Neural progenitor cell (in vitro differentiated cells): ENCODE data around the gene MMEL1. TPM values are rescaled to one million over a fixed set of nuclear protein-coding genes. Genes with fewer than 3 reads are reported as not detected.

ENCODE experiments used
- DNase-seq: peaks from one replicate; pipeline ENCODE4 v3.0.0-alpha.2; 2016; ENCODE audit warnings: low spot score
- H2AFZ ChIP-seq: fragments of 200-600 bp; sonication (generic); replicated peaks from 2 replicates; pipeline ENCODE4 v1.6.1; 2016; ENCODE audit warnings: antibody characterized with exemption
- H3F3A ChIP-seq: fragments of 200-600 bp; sonication (generic); 2 replicates; pipeline ENCODE4 v1.6.1; 2016; ENCODE audit warnings: antibody characterized with exemption, low read depth
- H3K27ac ChIP-seq: fragments of 200-600 bp; sonication (generic); 2 replicates; pipeline ENCODE4 v1.5.1; 2016; ENCODE audit warnings: mild to moderate bottlenecking
- H3K27me3 ChIP-seq: fragments of 200-600 bp; sonication (generic); 2 replicates; pipeline ENCODE4 v1.6.1; 2016; ENCODE audit warnings: mild to moderate bottlenecking, moderate library complexity
- H3K36me3 ChIP-seq: fragments of 200-600 bp; sonication (generic); 2 replicates; pipeline ENCODE4 v1.5.1; 2016
- H3K4me1 ChIP-seq: fragments of 200-600 bp; sonication (generic); 2 replicates; pipeline ENCODE4 v1.6.1; 2016; ENCODE audit warnings: mixed run types
- H3K4me2 ChIP-seq: fragments of 200-600 bp; sonication (generic); 2 replicates; pipeline ENCODE4 v1.6.1; 2016
- H3K4me3 ChIP-seq: fragments of 200-600 bp; sonication (generic); 2 replicates; pipeline ENCODE4 v1.5.1; 2016
- H3K79me2 ChIP-seq: fragments of 200-600 bp; sonication (generic); 2 replicates; pipeline ENCODE4 v1.6.1; 2016; ENCODE audit warnings: low read depth
- H3K9ac ChIP-seq: fragments of 200-600 bp; sonication (generic); 2 replicates; pipeline ENCODE4 v1.6.1; 2016
- H3K9me3 ChIP-seq: fragments of 200-600 bp; sonication (generic); 2 replicates; pipeline ENCODE4 v1.5.1; 2016; ENCODE audit warnings: low read depth
- H4K20me1 ChIP-seq: fragments of 200-600 bp; sonication (generic); 2 replicates; pipeline ENCODE4 v1.6.1; 2016; ENCODE audit warnings: low read depth
- H3K27ac Mint-ChIP-seq: 3 replicates; pipeline ENCODE4 v1.8.0; 2021; ENCODE audit warnings: mixed read lengths
- H3K27me3 Mint-ChIP-seq: 2 replicates; pipeline ENCODE4 v1.8.0; 2022; ENCODE audit warnings: low read depth, mild to moderate bottlenecking, inconsistent platforms, moderate library complexity, mixed read lengths; ENCODE audit not compliant: insufficient read depth
- H3K36me3 Mint-ChIP-seq: 3 replicates; pipeline ENCODE4 v1.8.0; 2021; ENCODE audit warnings: mixed read lengths
- H3K4me1 Mint-ChIP-seq: 3 replicates; pipeline ENCODE4 v1.8.0; 2021; ENCODE audit warnings: mixed read lengths
- H3K4me3 Mint-ChIP-seq: 3 replicates; pipeline ENCODE4 v1.8.0; 2021; ENCODE audit warnings: mild to moderate bottlenecking, moderate library complexity, mixed read lengths
- H3K9me3 Mint-ChIP-seq: 3 replicates; pipeline ENCODE4 v1.8.0; 2020; ENCODE audit warnings: mixed read lengths
- CTCF ChIP-seq: fragments of 200-600 bp; sonication (generic); IDR thresholded peaks from 2 replicates; pipeline ENCODE4 v1.5.1; 2017; ENCODE audit warnings: antibody characterized with exemption, mild to moderate bottlenecking
- EZH2 ChIP-seq: fragments of 200-600 bp; sonication (generic); IDR thresholded peaks from 2 replicates; pipeline ENCODE4 v1.6.1; 2017; ENCODE audit warnings: antibody characterized with exemption, mild to moderate bottlenecking, moderate library complexity
- EZH2phosphoT487 ChIP-seq: fragments of 200-600 bp; sonication (generic); IDR thresholded peaks from 2 replicates; pipeline ENCODE4 v1.6.1; 2017; ENCODE audit warnings: antibody characterized with exemption
- total RNA-seq: library from RNA; depleted of rRNA; stranded (reverse); fragments of >200 nt; gene quantifications from 2 replicates; pipeline ENCODE4 v1.2.3, GENCODE V29; 2015; ENCODE audit warnings: low replicate concordance

MMEL1 gene
- total RNA-seq, 1 donor from 2014 or later: 0.19 TPM

- H3K4me1 ChIP-seq: no peaks in the 10 kb centered on the region
- H3F3A ChIP-seq: no peaks in the 10 kb centered on the region
- H3K4me1 Mint-ChIP-seq: peaks cover 12% of the 10 kb centered on the region
- H3K27me3 Mint-ChIP-seq: peaks cover 5% of the 10 kb centered on the region
- no peaks in the 10 kb centered on the region for H3K36me3 Mint-ChIP-seq
- H4K20me1 ChIP-seq: no peaks in the 10 kb centered on the region
- no peak for TF ChIP-seq CTCF
- TF ChIP-seq EZH2: no peak
- TF ChIP-seq EZH2phosphoT487: no peak
- no peak for DNase-seq
- H3K9me3 Mint-ChIP-seq: peaks cover 3% of the 10 kb centered on the region
- H3K79me2 ChIP-seq: no peaks in the 10 kb centered on the region
- H2AFZ ChIP-seq: no peak overlapping the region
- no peaks in the 10 kb centered on the region for H3K9me3 ChIP-seq
- H3K27ac ChIP-seq: no peak overlapping the region
- H3K4me2 ChIP-seq: no peak overlapping the region
- H3K27ac Mint-ChIP-seq: no peak overlapping the region
- no peaks in the 10 kb centered on the region for H3K36me3 ChIP-seq
- no peak overlapping the region for H3K9ac ChIP-seq
- H3K4me3 Mint-ChIP-seq: no peak overlapping the region
- no peak overlapping the region for H3K4me3 ChIP-seq
- peaks cover 18% of the 10 kb centered on the region for H3K27me3 ChIP-seq
Measured at GRCh38 chr1:2598329-2598931, 34.4 kb downstream of the MMEL1 start.

- no peaks in the 10 kb centered on the region for H3K79me2 ChIP-seq
- H2AFZ ChIP-seq: no peak overlapping the region
- H3K9me3 ChIP-seq: no peaks in the 10 kb centered on the region
- peaks cover 18% of the 10 kb centered on the region for H3K27me3 ChIP-seq
- no peaks in the 10 kb centered on the region for H3K36me3 ChIP-seq
- peaks cover 5% of the 10 kb centered on the region for H3K27me3 Mint-ChIP-seq
- no peaks in the 10 kb centered on the region for H3K36me3 Mint-ChIP-seq
- H3K9ac ChIP-seq: no peak overlapping the region
- no peak overlapping the region for H3K4me2 ChIP-seq
- no peaks in the 10 kb centered on the region for H4K20me1 ChIP-seq
- no peak overlapping the region for H3K4me3 Mint-ChIP-seq
- H3K4me1 ChIP-seq: no peaks in the 10 kb centered on the region
- H3F3A ChIP-seq: no peaks in the 10 kb centered on the region
- TF ChIP-seq EZH2 (no peak), CTCF (no peak), EZH2phosphoT487 (no peak)
- H3K9me3 Mint-ChIP-seq: peaks cover 3% of the 10 kb centered on the region
- no peak for DNase-seq
- H3K4me1 Mint-ChIP-seq: peaks cover 10% of the 10 kb centered on the region
- peak overlapping the region; percentile 34 for H3K27ac Mint-ChIP-seq
- H3K27ac ChIP-seq: no peak overlapping the region
- no peak overlapping the region for H3K4me3 ChIP-seq
Measured at GRCh38 chr1:2597441-2598328, 35.1 kb downstream of the MMEL1 start.

DNA sequence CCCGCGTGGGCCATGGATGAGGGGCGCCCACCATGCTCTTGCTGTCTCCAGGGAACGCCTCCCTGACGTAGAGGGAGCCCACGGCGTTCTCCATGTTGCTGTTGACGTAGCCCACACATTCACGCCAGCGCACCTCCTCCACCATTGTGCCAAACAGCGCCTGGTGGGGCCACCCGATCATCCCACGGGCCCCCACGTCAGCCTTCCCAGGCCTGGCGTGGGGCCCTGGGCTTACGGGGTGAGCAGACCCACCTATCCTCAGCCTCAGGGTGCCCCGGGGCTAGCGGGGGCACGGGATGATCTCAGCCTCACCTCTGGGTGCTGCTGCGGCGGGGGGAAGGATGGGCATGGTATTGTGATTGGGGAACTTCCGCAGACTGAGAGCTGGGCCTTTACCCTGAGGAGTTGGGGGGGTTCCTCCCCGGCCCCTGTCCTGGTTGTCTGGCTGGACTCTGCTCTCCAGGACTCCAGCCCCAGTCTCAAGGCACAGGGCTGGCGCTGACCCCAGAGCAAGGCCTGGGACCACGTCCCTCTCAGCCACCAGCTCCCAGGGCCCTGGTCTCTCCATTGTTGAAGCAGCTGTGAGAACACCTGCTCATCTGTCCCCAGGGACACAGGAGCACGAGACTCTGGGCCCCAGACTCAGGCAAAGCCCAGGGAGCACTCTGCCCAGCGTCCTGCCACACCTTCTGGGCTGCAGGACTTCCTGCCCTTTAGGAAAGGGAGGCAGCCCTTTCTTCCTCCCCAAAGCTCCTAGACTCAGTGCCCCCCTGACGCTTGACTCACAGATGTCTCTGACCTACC, 36.1 kb downstream of the MMEL1 start:
- Mint-ChIP-seq H3K27me3 (peaks cover 2% of the 10 kb centered on the region), H3K4me3 (no peak overlapping the region), H3K27ac (peak overlapping the region; percentile 34), H3K36me3 (no peaks in the 10 kb centered on the region), H3K9me3 (peaks cover 3% of the 10 kb centered on the region), H3K4me1 (peaks cover 3% of the 10 kb centered on the region)
- Histone ChIP-seq H3K4me1 (no peaks in the 10 kb centered on the region), H3F3A (no peaks in the 10 kb centered on the region), H3K4me2 (no peak overlapping the region), H3K27ac (no peak overlapping the region), H3K9ac (no peak overlapping the region), H3K9me3 (no peaks in the 10 kb centered on the region), H2AFZ (no peak overlapping the region), H3K36me3 (no peaks in the 10 kb centered on the region), H4K20me1 (no peaks in the 10 kb centered on the region), H3K4me3 (no peak overlapping the region), H3K79me2 (no peaks in the 10 kb centered on the region), H3K27me3 (peaks cover 15% of the 10 kb centered on the region)
- no peak for DNase-seq
- TF ChIP-seq EZH2 (no peak), EZH2phosphoT487 (no peak), CTCF (no peak)
